Measurements from ENCODE around the gene ZIC3.

- no peak for TF ChIP-seq EZH2 (IDR thresholded peaks at IDR 0.05; ENCODE audit: borderline replicate concordance, low read depth, low read length, poor library complexity, severe bottlenecking)
- no peak for TF ChIP-seq CTCF (conservative IDR thresholded peaks at IDR 0.05; ENCODE audit: low read depth, low read length)
Measured at GRCh38 chrX:137547291-137547690, 18.6 kb upstream of the ZIC3 start.
